ENCODE results near the gene HAGHL. TPM values are rescaled to one million over a fixed set of nuclear protein-coding genes. Genes with fewer than 3 reads are reported as not detected.

Gene HAGHL
- total RNA-seq, 1 experiment from 2014 or later = 74.8 TPM

DNA sequence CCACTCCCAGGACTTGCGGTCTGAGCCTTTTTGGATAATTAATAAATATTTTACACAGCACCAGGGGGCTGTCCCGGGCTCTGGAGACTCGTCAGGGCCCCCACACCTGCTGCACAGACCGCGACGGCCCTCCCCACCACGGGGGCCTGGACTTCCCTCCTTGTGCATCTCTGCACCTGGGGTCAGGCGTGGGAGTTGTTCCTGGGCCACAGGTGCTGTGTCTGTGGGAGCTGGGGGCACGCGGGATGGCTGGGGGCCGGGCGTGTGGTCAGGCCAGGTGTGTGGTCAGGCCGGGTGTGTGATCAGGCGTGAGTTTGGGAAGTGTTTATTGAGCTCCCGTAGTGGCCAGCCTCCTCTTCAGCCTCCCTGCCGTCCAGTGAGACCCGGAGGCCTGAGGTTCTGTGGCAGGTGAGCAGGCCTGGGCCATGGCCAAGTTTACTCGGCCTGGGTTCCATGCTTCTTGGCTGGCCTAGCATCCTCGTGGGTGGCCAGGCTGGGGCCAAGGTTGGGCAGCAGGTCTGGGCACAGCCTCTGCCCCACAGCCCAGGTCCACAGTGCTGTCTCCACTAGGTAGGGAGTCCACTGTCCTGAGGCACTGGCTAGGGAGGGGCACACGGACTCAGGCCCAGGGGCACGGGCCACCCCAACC lies 48.6 kb upstream of the HAGHL start:
- peaks cover 0 to 24% of the 10 kb centered on the region in 2 experiments; a peak in 2 of 4 replicates for H3K36me3 ChIP-seq (ENCODE audit: control insufficient read depth in 1 of 2, insufficient read depth in 2 of 2, low read length in 2 of 2)
- H3K79me2 ChIP-seq (ENCODE audit: insufficient read depth, low read length) = peaks cover 29% of the 10 kb centered on the region
- H3K9me3 ChIP-seq (ENCODE audit: control insufficient read depth in 1 of 2, insufficient read depth in 1 of 2, low read depth in 1 of 2, low read length in 2 of 2) = no peaks in the 10 kb centered on the region
- no TSS peak for BruUV-seq (replicated peaks)
- no peak overlapping the region for H2AFZ ChIP-seq (ENCODE audit: low read depth, low read length, poor library complexity, severe bottlenecking)
- no peaks in the 10 kb centered on the region for H3K27me3 ChIP-seq (ENCODE audit: insufficient read depth, low read length)
- no peaks in the 10 kb centered on the region for H4K20me1 ChIP-seq (ENCODE audit: insufficient read depth)
- intact Hi-C loops (cut with micrococcal nuclease) = no loop called here
- no peak for ATAC-seq
- no peak for DNase-seq (ENCODE audit: low read depth, low spot score)
- H3K27ac ChIP-seq (ENCODE audit: low read depth, low read length) = peak overlapping the region; percentile 75; the same call in 1 of the 2 replicates
- H3K4me1 ChIP-seq (ENCODE audit: control insufficient read depth in 1 of 2, insufficient read depth in 2 of 2, low read length in 2 of 2) = peaks cover 11 to 35% of the 10 kb centered on the region in 2 experiments
- POLR2A ChIA-PET = interaction anchor here (0.6 kb wide), 1 partner anchor 143 kb away, joined by 4 read pairs; no protein-coding TSS in a partner anchor
- no peak overlapping the region for H3K9ac ChIP-seq (ENCODE audit: low read length)
- no peak overlapping the region for H3K4me2 ChIP-seq (ENCODE audit: low read length)
- no peak overlapping the region for H3K4me3 ChIP-seq (replicated peaks in 1 of 2; ENCODE audit: low read depth in 1 of 2, low read length in 2 of 2)
- no peaks in the 10 kb centered on the region for H3K9me2 ChIP-seq (ENCODE audit: insufficient read depth)
- CTCF ChIA-PET = interaction anchor here (1.0 kb wide), 1 partner anchor 30 kb away, joined by 5 read pairs; the partner anchor contains the start of gene WDR90
- RAD21 ChIA-PET (ENCODE audit: low non-redundant PET in 1 of 2, low total read pairs in 2 of 2, uncharacterized antibody in 2 of 2, unreplicated experiment in 2 of 2) = no interaction called here
- TF ChIP-seq CEBPB (IDR thresholded peaks at IDR 0.05; ENCODE audit: low read depth) (no peak), SP1 (IDR thresholded peaks at IDR 0.05; ENCODE audit: low read depth) (no peak), SIN3A (IDR thresholded peaks at IDR 0.05; ENCODE audit: low read depth) (no peak), EZH2phosphoT487 (IDR thresholded peaks at IDR 0.05; ENCODE audit: borderline replicate concordance) (no peak), SRF (IDR thresholded peaks at IDR 0.05; ENCODE audit: low read depth) (no peak), EGR1 (IDR thresholded peaks at IDR 0.05; ENCODE audit: low read depth) (no peak), POLR2AphosphoS5 (IDR thresholded peaks at IDR 0.05; ENCODE audit: low read depth, low read length) (no peak), FOSL1 (IDR thresholded peaks at IDR 0.05; ENCODE audit: low read depth) (no peak), TCF7L2 (IDR thresholded peaks at IDR 0.05; ENCODE audit: borderline replicate concordance, extremely low read depth, insufficient read depth, insufficient read length) (no peak), JUND (IDR thresholded peaks at IDR 0.05) (no peak), POLR2A (IDR thresholded peaks at IDR 0.05; ENCODE audit: borderline replicate concordance, extremely low read depth, insufficient read depth, insufficient read length) (no peak), EZH2 (IDR thresholded peaks at IDR 0.05) (no peak), ZFX (IDR thresholded peaks at IDR 0.05) (no peak)
- TF ChIP-seq, protein P1, sequence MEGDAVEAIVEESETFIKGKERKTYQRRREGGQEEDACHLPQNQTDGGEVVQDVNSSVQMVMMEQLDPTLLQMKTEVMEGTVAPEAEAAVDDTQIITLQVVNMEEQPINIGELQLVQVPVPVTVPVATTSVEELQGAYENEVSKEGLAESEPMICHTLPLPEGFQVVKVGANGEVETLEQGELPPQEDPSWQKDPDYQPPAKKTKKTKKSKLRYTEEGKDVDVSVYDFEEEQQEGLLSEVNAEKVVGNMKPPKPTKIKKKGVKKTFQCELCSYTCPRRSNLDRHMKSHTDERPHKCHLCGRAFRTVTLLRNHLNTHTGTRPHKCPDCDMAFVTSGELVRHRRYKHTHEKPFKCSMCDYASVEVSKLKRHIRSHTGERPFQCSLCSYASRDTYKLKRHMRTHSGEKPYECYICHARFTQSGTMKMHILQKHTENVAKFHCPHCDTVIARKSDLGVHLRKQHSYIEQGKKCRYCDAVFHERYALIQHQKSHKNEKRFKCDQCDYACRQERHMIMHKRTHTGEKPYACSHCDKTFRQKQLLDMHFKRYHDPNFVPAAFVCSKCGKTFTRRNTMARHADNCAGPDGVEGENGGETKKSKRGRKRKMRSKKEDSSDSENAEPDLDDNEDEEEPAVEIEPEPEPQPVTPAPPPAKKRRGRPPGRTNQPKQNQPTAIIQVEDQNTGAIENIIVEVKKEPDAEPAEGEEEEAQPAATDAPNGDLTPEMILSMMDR (IDR thresholded peaks at IDR 0.05 in 2 of 3, conservative IDR thresholded peaks at IDR 0.05 in 1 of 3; ENCODE audit: borderline replicate concordance in 1 of 3, insufficient read depth in 1 of 3, low read depth in 2 of 3, low read length in 2 of 3) = no peak
- TF ChIP-seq, protein P2, sequence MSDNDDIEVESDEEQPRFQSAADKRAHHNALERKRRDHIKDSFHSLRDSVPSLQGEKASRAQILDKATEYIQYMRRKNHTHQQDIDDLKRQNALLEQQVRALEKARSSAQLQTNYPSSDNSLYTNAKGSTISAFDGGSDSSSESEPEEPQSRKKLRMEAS (IDR thresholded peaks at IDR 0.05) = no peak
- TF ChIP-seq, protein P3, sequence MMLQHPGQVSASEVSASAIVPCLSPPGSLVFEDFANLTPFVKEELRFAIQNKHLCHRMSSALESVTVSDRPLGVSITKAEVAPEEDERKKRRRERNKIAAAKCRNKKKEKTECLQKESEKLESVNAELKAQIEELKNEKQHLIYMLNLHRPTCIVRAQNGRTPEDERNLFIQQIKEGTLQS (IDR thresholded peaks at IDR 0.05) = no peak
- TF ChIP-seq, protein P4, sequence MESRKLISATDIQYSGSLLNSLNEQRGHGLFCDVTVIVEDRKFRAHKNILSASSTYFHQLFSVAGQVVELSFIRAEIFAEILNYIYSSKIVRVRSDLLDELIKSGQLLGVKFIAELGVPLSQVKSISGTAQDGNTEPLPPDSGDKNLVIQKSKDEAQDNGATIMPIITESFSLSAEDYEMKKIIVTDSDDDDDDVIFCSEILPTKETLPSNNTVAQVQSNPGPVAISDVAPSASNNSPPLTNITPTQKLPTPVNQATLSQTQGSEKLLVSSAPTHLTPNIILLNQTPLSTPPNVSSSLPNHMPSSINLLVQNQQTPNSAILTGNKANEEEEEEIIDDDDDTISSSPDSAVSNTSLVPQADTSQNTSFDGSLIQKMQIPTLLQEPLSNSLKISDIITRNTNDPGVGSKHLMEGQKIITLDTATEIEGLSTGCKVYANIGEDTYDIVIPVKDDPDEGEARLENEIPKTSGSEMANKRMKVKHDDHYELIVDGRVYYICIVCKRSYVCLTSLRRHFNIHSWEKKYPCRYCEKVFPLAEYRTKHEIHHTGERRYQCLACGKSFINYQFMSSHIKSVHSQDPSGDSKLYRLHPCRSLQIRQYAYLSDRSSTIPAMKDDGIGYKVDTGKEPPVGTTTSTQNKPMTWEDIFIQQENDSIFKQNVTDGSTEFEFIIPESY (IDR thresholded peaks at IDR 0.05; ENCODE audit: extremely low read depth, insufficient replicate concordance, low read length) = no peak
